Omental fat pad (tissue), 4 donors: ENCODE results near the gene CEP170B. TPM values are rescaled to one million over a fixed set of nuclear protein-coding genes. Genes with fewer than 3 reads are reported as not detected.
A peak's percentile ranks its signal among the peaks of the same experiment; 100 is the strongest.

ENCODE experiments used
- ATAC-seq: fragments of 150-250 bp; one replicate; pipeline ENCODE4 v1.9.1; 2016; ENCODE audit warnings: mild to moderate bottlenecking, moderate library complexity; ENCODE audit not compliant: low FRiP score
- DNase-seq: peaks from one replicate; pipeline ENCODE4 v3.0.0-alpha.2; 2019; ENCODE audit warnings: low spot score
- total RNA-seq, 4 donors: library from RNA; depleted of rRNA; stranded (reverse); fragments of >200 nt; gene quantifications; one replicate each; pipeline ENCODE4 v1.1.0, GENCODE V29; 2016
- TF ChIP-seq, protein P1 (sequence below), 3 donors: fragments of 450-650 bp; IDR thresholded peaks; one replicate each; pipeline ENCODE4 v1.5.1; 2016 to 2017; ENCODE audit warnings: antibody characterized with exemption in 3 of 3, mild to moderate bottlenecking in 3 of 3, moderate library complexity in 2 of 3

The CEP170B gene
- total RNA-seq, 4 donors from 2014 or later = 5.5 to 29.3 (median 13.0) TPM

DNA sequence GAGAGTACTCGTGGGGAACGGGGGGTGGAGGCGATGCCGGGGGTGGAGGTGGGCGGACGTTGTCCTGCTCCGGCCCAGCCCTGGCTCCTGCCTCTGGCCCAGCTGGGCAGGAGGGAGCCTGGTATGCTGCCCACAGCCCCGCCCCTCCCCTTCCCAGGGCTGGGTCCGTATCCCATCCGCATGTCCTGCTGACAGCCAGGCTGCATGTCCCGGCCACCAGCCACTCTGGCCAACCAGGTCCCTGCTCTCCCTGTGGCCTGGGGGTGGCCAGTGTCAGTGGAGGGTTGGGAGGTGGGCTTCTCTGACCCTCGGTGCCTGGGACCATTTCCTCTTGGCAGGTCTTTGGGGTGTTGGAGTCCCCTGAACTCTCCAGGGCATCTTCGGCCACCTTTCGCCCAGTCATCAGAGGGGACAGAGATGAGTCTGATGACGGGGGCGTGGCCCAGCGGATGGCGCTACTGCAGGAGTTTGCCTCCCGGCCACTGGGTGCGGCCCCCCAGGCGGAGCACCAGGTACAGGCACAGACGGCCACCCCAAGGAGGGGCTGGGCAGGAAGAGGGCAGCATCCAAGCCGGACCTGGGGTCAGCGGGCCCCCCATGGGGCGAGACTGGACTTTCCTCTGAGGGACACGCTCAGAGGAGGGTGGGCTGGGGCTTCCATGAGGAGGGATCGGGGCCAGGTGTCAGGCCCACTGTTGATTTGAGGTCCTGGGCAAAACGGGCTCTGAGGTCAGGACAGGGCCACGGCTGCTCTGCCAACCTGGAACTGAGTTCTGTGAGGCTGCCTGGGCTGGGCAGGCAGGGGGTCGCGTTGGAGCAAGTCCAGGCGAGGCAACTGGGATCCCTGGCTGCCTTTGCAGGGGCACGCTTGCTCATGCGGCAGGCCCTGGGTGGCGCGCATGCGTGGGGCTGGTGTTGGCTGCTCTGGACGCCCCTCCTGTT lies 20.2 kb downstream of the CEP170B start:
- ATAC-seq (no peak), DNase-seq (peak; percentile 4)
- TF ChIP-seq, protein P1, sequence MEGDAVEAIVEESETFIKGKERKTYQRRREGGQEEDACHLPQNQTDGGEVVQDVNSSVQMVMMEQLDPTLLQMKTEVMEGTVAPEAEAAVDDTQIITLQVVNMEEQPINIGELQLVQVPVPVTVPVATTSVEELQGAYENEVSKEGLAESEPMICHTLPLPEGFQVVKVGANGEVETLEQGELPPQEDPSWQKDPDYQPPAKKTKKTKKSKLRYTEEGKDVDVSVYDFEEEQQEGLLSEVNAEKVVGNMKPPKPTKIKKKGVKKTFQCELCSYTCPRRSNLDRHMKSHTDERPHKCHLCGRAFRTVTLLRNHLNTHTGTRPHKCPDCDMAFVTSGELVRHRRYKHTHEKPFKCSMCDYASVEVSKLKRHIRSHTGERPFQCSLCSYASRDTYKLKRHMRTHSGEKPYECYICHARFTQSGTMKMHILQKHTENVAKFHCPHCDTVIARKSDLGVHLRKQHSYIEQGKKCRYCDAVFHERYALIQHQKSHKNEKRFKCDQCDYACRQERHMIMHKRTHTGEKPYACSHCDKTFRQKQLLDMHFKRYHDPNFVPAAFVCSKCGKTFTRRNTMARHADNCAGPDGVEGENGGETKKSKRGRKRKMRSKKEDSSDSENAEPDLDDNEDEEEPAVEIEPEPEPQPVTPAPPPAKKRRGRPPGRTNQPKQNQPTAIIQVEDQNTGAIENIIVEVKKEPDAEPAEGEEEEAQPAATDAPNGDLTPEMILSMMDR (IDR thresholded peaks at IDR 0.05) = no peak

DNA sequence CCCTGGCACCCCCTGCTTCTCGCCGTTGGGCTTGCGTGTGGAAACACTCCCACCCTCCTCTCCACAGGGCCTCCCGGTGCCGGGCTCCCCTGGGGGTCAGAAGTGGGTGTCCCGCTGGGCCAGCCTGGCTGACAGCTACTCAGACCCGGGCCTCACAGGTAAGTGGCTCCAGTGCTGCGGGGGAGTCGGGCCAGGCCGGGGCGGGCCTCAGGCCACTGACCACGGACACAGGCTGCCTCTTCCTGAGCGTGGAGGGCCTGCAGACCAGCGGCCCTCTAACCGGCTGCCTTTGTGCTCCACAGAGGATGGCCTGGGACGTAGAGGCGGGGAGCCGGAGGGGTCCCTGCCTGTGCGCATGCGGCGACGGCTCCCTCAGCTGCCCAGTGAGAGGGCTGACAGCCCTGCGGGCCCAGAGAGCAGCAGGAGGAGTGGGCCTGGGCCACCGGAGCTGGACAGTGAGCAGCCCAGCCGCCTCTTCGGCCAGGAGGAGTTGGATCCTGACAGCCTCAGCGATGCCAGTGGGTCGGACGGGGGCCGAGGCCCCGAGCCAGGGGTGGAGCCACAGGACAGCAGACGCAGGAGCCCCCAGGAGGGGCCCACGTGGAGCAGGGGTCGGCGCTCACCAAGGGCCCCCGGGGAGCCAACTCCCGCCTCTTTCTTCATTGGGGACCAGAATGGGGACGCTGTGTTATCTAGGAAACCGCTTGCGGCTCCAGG lies 21.1 kb downstream of the CEP170B start:
- DNase-seq = peak; percentile 18
- no peak for ATAC-seq
- TF ChIP-seq, protein P1 (IDR thresholded peaks at IDR 0.05) = no peak

DNA sequence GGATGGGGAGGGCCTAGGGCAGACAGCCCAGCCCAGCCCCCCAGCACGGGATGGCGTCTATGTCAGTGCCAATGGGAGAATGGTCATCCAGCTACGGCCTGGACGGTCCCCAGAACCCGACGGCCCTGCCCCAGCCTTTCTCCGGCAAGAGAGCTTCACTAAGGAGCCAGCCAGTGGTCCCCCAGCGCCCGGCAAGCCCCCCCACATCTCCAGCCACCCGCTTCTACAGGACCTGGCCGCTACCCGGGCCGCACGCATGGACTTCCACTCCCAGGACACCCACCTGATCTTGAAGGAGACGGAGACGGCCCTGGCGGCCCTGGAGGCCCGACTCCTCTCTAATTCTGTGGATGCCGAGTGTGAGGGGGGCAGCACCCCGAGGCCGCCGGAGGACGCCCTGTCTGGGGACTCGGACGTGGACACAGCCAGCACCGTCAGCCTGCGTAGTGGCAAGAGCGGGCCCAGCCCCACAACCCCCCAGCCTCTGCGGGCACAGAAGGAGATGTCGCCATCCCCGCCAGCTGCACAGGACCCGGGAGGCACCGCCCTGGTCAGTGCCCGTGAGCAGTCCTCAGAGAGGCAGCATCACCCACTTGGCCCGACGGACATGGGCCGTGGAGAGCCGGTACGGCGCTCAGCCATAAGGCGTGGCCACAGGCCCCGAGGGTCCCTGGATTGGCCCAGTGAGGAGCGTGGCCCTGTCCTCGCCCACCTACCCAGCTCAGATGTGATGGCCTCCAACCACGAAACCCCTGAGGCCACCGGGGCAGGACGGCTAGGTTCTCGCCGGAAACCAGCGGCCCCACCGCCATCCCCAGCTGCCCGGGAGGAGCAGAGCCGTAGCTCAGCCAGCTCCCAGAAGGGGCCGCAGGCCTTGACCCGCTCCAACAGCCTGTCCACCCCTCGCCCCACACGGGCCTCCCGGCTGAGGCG lies 21.9 kb downstream of the CEP170B start:
- ATAC-seq = no peak
- peak; percentile 14 for DNase-seq
- TF ChIP-seq, protein P1 (IDR thresholded peaks at IDR 0.05) = no peak

DNA sequence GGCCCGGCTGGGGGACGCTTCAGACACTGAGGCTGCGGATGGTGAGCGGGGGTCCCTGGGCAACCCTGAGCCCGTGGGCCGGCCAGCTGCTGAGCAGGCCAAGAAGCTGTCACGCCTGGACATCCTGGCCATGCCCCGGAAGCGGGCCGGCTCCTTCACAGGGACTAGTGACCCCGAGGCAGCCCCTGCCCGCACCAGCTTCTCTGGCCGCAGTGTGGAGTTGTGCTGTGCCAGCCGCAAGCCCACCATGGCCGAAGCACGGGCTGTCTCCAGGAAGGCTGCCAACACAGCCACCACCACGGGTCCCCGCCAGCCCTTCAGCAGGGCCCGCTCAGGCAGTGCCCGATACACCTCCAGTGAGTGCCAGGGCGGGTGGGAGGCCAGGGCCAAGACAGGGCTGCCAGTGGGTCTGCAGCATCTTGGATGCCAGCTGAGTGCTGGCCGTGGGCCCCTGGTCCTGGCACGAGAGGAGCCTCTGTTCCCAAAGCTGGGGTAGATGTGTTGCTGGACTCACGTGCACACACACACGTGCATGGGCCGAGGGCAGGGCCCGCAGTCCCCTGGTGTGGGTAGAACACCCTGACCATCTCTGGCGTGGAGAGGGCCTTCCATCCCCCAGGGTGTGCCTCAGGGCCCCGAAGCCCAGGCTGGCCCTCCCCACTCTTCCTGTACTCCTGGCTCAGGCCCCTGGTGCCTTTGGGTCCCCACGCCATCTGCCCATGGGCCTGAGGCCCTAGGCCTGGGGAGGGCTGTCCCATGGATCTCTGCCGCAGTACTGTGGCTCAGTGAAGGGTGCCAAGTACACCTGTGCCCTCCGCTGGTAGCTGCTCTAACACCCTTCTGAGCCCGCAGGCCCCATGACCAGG lies 22.8 kb downstream of the CEP170B start:
- DNase-seq (no peak), ATAC-seq (no peak)
- TF ChIP-seq, protein P1 (IDR thresholded peaks at IDR 0.05) = no peak

DNA sequence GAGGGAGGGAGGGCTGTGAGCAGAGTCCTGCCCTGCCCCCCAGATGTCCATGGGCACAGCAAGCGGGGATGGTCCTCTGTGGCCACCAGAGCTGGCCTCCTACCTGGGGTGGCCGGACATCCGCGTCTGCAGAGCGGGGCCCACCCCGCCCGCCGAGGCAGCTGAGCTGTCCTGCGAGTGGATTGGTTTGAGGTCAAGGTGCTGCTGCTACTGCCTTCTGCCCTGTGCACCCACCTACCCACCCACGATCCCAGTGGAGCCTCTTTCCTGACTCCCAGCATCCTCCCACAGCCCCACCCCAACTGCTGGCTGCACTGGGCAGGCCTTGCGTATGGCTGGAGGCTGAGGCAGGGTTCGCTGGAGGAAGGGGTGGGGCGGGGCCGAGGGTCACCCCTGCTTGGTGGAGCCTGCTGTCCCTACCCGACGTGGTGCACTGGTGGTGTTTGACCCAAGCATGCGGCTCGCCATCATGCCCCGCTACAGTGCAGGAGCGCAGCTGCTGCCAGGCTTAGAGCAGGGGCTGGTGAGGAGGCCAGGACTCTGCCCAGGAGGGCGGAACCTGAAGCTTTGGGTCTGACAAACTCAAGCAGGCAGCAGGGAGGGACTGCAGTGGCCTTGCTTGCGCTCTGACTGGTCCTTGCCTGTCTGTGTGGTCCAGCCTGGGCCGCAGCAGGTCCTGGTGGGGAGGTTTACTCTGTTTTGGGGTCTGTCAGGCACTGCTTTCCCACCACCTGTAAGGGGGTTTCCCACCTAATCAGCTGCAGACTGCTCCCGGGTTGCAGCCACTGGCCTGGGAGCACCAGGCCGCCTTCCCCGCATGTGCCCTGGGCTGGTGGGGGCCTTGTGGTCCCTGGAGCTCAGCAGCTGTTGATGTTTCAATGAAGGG lies 23.7 kb downstream of the CEP170B start:
- TF ChIP-seq, protein P1 (IDR thresholded peaks at IDR 0.05) = no peak
- ATAC-seq (no peak), DNase-seq (peak; percentile 14)
